OCI-LY3 (cell line): ENCODE measurements around the gene PUM1.

Experiments used
- EZH2phosphoT487 ChIP-seq: fragments of 200-600 bp; shearing (Covaris generic); IDR thresholded peaks from 2 replicates; pipeline ENCODE4 v1.6.1; 2018; ENCODE audit warnings: antibody characterized with exemption, mixed run types, low read depth
- TF ChIP-seq, protein P1 (sequence below): fragments of 200-600, 300-600 bp; sonication (generic); IDR thresholded peaks from 2 replicates; pipeline ENCODE4 v1.5.1; 2014; ENCODE audit warnings: antibody characterized with exemption, low read length, low read depth

GRCh38 chr1:31111290-31111951, 45.9 kb upstream of the PUM1 start:
- TF ChIP-seq, protein P1, sequence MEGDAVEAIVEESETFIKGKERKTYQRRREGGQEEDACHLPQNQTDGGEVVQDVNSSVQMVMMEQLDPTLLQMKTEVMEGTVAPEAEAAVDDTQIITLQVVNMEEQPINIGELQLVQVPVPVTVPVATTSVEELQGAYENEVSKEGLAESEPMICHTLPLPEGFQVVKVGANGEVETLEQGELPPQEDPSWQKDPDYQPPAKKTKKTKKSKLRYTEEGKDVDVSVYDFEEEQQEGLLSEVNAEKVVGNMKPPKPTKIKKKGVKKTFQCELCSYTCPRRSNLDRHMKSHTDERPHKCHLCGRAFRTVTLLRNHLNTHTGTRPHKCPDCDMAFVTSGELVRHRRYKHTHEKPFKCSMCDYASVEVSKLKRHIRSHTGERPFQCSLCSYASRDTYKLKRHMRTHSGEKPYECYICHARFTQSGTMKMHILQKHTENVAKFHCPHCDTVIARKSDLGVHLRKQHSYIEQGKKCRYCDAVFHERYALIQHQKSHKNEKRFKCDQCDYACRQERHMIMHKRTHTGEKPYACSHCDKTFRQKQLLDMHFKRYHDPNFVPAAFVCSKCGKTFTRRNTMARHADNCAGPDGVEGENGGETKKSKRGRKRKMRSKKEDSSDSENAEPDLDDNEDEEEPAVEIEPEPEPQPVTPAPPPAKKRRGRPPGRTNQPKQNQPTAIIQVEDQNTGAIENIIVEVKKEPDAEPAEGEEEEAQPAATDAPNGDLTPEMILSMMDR: no peak
- no peak for TF ChIP-seq EZH2phosphoT487
